ENCODE data around the gene MAP3K9.

- no peak for TF ChIP-seq CTCF (IDR thresholded peaks at IDR 0.05)
- TF ChIP-seq POLR2A (IDR thresholded peaks at IDR 0.05), result no peak
Observed at GRCh38 chr14:70794294-70794693, 15.0 kb downstream of the MAP3K9 start.
